Neuron (in vitro differentiated cells): ENCODE results near the gene RAB25.
A peak's percentile ranks its signal among the peaks of the same experiment; 100 is the strongest.

Source experiments
- H2AFZ ChIP-seq: one replicate; pipeline ENCODE4 v1.6.1; 2013; ENCODE audit warnings: low read depth, mild to moderate bottlenecking, inconsistent platforms, low read length, moderate library complexity
- H3K27me3 ChIP-seq: one replicate; pipeline ENCODE4 v1.6.1; 2013; ENCODE audit warnings: low read length; ENCODE audit not compliant: insufficient read depth
- H3K36me3 ChIP-seq: one replicate; pipeline ENCODE4 v1.6.1; 2013; ENCODE audit warnings: low read length; ENCODE audit not compliant: insufficient read depth
- H3K4me1 ChIP-seq: one replicate; pipeline ENCODE4 v1.6.1; 2013; ENCODE audit warnings: low read length; ENCODE audit not compliant: insufficient read depth
- H3K4me3 ChIP-seq: 2 replicates; pipeline ENCODE4 v1.5.1; 2013; ENCODE audit warnings: mild to moderate bottlenecking, low read length, moderate library complexity
- H3K9me3 ChIP-seq: one replicate; pipeline ENCODE4 v1.6.1; 2013; ENCODE audit warnings: low read length

Gene RAB25

GRCh38 chr1:156104065-156104810 is 43.3 kb downstream of the RAB25 start:
- H3K9me3 ChIP-seq: no peaks in the 10 kb centered on the region
- H3K4me1 ChIP-seq: peaks cover 43% of the 10 kb centered on the region
- peaks cover 12% of the 10 kb centered on the region for H3K36me3 ChIP-seq
- H3K4me3 ChIP-seq: no peak overlapping the region
- no peak overlapping the region for H2AFZ ChIP-seq
- no peaks in the 10 kb centered on the region for H3K27me3 ChIP-seq

- Histone ChIP-seq H2AFZ (no peak overlapping the region), H3K36me3 (peaks cover 8% of the 10 kb centered on the region), H3K4me3 (peak overlapping the region; percentile 35), H3K27me3 (no peaks in the 10 kb centered on the region), H3K9me3 (no peaks in the 10 kb centered on the region), H3K4me1 (peaks cover 43% of the 10 kb centered on the region)
Measured at GRCh38 chr1:156104861-156105832, 44.2 kb downstream of the RAB25 start.

- H3K4me3 ChIP-seq: peak overlapping the region; percentile 8
- no peaks in the 10 kb centered on the region for H3K9me3 ChIP-seq
- no peaks in the 10 kb centered on the region for H3K36me3 ChIP-seq
- no peak overlapping the region for H2AFZ ChIP-seq
- peaks cover 43% of the 10 kb centered on the region for H3K4me1 ChIP-seq
- no peaks in the 10 kb centered on the region for H3K27me3 ChIP-seq
Measured at GRCh38 chr1:156106624-156107488, 45.9 kb downstream of the RAB25 start.

- Histone ChIP-seq H3K9me3 (no peaks in the 10 kb centered on the region), H2AFZ (no peak overlapping the region), H3K36me3 (no peaks in the 10 kb centered on the region), H3K4me1 (peaks cover 42% of the 10 kb centered on the region), H3K4me3 (no peak overlapping the region), H3K27me3 (no peaks in the 10 kb centered on the region)
Measured at GRCh38 chr1:156108057-156108456, 47.1 kb downstream of the RAB25 start.

- Histone ChIP-seq H3K9me3 (no peaks in the 10 kb centered on the region), H2AFZ (no peak overlapping the region), H3K4me3 (no peak overlapping the region), H3K27me3 (no peaks in the 10 kb centered on the region), H3K4me1 (peaks cover 42% of the 10 kb centered on the region), H3K36me3 (no peaks in the 10 kb centered on the region)
Measured at GRCh38 chr1:156108664-156109241, 47.8 kb downstream of the RAB25 start.

- no peak overlapping the region for H2AFZ ChIP-seq
- H3K27me3 ChIP-seq: no peaks in the 10 kb centered on the region
- peaks cover 5% of the 10 kb centered on the region for H3K36me3 ChIP-seq
- peaks cover 36% of the 10 kb centered on the region for H3K4me1 ChIP-seq
- H3K4me3 ChIP-seq: no peak overlapping the region
- no peaks in the 10 kb centered on the region for H3K9me3 ChIP-seq
Measured at GRCh38 chr1:156110252-156110651, 49.3 kb downstream of the RAB25 start.

- Histone ChIP-seq H3K9me3 (no peaks in the 10 kb centered on the region), H3K27me3 (no peaks in the 10 kb centered on the region), H2AFZ (no peak overlapping the region), H3K4me3 (no peak overlapping the region), H3K4me1 (peaks cover 37% of the 10 kb centered on the region), H3K36me3 (peaks cover 12% of the 10 kb centered on the region)
Measured at GRCh38 chr1:156111355-156111962, 50.5 kb downstream of the RAB25 start.

GRCh38 chr1:156112276-156113137 is 51.5 kb downstream of the RAB25 start:
- Histone ChIP-seq H3K36me3 (peaks cover 12% of the 10 kb centered on the region), H3K4me1 (peaks cover 29% of the 10 kb centered on the region), H3K27me3 (no peaks in the 10 kb centered on the region), H2AFZ (no peak overlapping the region), H3K9me3 (no peaks in the 10 kb centered on the region), H3K4me3 (no peak overlapping the region)

GRCh38 chr1:156113282-156113950 is 52.5 kb downstream of the RAB25 start:
- Histone ChIP-seq H3K9me3 (no peaks in the 10 kb centered on the region), H2AFZ (no peak overlapping the region), H3K27me3 (no peaks in the 10 kb centered on the region), H3K36me3 (peaks cover 12% of the 10 kb centered on the region), H3K4me1 (peaks cover 29% of the 10 kb centered on the region), H3K4me3 (no peak overlapping the region)

GRCh38 chr1:156114101-156114918 is 53.4 kb downstream of the RAB25 start, which contains the start of gene LMNA:
Gene LMNA (plus strand): TSS chr1:156114711. CDS start chr1:156114919, 208 bp downstream.
- H2AFZ ChIP-seq: no peak within 1 kb of the TSS
- H3K4me3 ChIP-seq: no peak within 1 kb of the TSS
- peaks cover 15% of the 10 kb centered on the region for H3K36me3 ChIP-seq
- H3K4me1 ChIP-seq: peaks cover 29% of the 10 kb centered on the region
- H3K27me3 ChIP-seq: no peaks in the 10 kb centered on the region
- H3K9me3 ChIP-seq: no peaks in the 10 kb centered on the region
